GM21825 (cell line): Measurements from ENCODE around the gene CA5A.
"Not testable (repeated sequence)": the region's sequence is repeated elsewhere in the genome, so short reads cannot be mapped to it uniquely, and the experiment has no call there.

Source experiments
- ATAC-seq: cut with Tn5 transposase; IDR thresholded peaks from one replicate; pipeline ENCODE4 v1.9.1; 2021; ENCODE audit warnings: mild to moderate bottlenecking, moderate library complexity; ENCODE audit not compliant: unreplicated experiment

The CA5A gene

GRCh38 chr16:87936375-87937230 is at the start of gene CA5A:
Gene CA5A (minus strand): TSS chr16:87936529. CDS start chr16:87936450, 79 bp downstream.
- no peak for ATAC-seq

DNA sequence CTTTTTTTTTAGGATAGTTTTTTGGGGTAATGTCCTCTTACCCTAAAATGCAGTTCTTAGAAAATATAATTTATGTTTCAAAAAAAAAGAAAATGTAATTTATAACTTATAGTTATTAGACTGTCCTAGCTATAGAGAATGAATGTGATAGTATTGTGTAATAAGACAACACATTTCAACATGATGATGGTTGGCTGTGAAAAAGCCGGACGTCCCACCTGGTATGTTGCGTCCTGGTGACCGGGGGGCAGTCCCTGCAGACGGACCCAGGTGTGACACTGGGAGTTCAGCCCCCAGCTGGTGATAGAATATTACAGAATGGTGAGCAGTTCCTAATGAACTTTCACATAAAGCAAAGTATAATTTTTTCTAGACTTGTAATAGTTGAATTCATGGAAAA is 49.2 kb upstream of the CA5A start:
- not testable (repeated sequence) for ATAC-seq

DNA sequence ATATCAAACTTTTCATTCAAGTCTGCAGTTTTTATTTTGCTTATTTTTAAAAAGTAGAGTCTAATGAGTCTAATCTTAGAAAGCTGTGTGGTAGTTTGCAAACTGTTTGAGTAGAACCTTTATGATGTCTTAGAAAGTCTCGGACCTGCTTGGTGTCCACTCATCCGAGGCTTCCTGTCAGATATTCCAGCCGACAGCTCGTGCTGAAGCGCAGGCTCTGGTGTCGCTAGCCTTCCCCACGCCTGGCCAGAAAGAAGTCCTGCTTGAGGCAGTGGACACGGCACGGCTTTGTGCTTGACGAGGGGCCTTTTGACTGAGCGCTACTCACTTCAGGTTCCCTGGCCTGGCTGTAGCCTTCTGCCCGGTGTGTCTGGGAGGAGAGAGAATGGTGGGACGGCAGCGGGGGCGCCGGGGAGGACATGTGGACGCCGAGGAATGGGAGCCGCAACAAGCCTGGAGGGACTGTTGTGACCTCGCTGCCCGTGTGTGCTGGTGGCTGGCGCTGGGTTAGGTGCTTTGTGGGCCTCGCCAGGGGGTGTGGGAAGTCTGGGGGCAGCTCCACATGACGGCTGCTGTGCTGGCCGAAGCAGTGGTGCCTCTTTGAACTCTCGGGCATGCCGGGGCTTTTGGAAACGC is 48.4 kb upstream of the CA5A start:
- no peak for ATAC-seq

- not testable (repeated sequence) for ATAC-seq
Measured at GRCh38 chr16:87984180-87984579, 47.9 kb upstream of the CA5A start.

DNA sequence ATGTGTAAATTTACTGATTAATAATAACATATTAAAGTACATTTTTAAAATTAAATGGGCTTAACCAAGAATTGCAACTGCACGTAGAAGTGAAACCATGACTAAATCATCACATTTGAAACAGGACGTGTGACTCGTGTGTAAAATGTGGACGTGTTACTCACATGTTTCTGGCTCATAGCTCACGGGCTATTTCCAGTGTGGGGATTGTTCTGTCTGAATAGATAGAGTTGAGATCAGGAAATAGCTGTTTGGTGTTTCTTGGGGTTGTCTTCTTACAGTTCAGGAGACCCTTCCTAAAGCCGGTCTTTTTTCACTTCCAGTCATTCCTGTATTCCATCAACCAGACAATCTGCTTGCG is 47.4 kb upstream of the CA5A start:
- not testable (repeated sequence) for ATAC-seq

DNA sequence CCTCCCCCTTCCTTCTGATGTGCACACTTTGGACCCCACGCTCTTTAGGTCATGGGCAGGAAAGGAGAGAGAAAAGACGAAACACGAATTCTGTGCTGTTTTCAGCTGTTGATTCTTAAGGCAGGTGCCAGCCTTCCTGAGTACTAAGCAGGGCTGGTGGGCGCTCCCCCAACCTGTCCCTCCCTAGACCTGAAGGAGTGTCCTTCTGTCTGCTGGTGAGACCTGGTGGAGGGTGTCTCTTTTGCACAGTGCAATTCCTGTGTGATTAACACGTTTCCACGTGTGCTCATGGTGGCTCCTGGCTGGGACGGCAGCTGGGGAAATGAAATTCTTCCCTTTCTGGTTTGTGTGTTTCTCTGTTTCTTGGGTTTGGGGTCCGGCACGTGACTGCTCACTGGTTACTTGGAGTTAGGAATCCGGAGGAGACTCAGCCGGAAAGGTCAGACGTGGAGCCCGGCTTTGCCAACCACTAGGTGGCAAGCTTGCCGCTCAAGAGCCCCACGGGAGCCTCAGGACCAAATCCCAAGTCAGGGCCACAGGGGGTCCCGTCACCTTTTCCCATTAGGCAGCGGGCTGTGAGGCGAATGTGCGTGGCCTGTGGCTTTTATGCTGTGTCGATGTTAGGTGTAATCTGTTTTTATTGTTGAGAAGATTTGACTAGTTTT is 46.9 kb upstream of the CA5A start:
- ATAC-seq, result not testable (repeated sequence)

DNA sequence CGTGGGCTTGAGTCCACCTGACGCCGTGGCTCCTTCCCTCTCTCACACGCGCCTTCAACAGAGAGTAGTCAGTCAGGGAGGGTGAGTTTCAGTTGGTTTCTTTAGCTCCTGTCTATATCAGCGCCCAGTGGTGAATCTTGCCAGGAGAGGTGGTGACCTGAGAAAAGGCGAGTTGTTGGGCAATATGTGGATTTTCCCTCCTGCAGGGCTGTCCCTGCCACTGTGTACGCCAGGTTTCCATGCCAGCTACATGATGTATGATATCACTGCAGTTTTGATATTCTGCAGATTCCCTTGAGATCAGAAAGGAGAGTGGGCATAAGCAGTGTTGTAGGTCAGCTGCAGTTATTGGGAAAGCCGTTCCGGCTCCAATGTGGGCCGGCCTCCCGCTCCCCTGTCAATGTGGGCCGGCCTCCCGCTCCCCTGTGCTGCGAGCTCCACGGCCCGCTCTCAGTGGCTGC is 46.3 kb upstream of the CA5A start:
- ATAC-seq, result no peak

- not testable (repeated sequence) for ATAC-seq
Measured at GRCh38 chr16:87981376-87981775, 45.0 kb upstream of the CA5A start.

DNA sequence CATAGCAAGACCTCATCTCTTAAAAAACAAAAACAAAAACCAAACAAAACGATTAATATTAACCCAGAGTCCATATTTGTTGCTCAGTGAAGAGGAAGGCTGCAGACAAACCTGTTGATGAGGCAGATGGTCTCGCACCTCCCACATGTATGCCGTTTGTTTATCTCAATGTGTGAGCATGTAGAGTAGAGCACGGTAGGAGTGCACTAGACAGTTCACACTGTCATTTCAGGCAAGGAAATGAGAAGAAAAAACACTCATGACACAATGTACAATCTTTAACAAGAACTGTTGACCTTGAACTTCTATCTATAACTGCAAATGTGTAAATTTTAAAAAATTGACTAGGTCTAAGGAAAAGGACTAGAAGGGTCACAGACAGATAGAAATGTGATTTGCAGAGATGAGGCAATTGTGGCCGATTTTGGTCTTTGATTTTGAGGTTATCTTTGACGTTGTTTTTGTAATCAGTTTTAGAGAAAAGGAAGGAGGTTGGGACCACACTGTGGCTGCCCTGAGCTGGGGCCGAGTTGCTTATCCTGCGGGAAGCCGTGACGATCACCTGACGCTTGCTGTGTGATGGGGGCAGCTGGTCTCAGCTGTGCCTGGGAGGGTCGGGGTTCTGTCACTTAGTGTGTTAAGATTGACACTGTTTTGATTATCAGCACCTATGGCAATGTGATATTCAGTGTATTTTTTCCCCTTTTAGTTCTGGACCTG is 43.7 kb upstream of the CA5A start:
- not testable (repeated sequence) for ATAC-seq

DNA sequence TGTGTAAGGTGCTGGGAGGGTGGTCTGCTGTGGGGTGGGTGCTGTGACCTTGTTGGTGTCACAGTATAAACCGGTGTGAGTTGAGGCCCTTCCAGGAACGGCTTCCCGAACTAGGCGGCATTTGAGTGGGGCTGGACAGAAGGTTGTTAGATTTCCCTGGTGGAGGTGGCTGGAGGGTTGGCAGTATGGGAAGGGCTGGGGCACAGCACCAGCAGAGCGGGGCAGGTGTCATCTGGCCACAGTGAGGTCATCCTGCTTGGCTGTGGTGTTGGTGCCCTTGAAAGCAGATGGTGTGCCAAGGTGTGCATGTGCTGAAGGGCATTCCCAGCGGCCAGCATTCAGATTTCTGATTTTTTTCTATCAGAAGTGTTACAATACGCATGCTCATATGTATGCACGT is 43.0 kb upstream of the CA5A start:
- no peak for ATAC-seq

- ATAC-seq, result no peak
Measured at GRCh38 chr16:87978127-87978526, 41.8 kb upstream of the CA5A start.

DNA sequence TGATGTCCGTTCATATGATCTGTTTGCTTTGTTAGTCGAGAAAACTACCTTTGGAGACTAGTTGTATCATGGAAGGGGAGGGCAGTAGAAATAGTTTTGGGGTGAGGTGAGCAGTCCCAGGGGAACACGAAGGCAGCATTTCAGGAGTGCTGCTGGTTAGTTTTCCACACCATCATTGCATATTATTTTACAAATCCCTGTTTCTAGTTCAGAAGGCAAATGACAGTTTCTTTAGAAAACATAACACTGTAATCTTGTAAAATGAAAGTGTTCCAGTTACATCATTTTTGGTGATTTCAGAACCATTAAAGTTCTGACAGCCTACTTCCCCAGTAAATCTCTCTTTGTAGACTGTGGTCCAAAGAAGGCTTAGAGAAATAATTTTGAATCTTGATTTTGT is 40.3 kb upstream of the CA5A start:
- no peak for ATAC-seq

DNA sequence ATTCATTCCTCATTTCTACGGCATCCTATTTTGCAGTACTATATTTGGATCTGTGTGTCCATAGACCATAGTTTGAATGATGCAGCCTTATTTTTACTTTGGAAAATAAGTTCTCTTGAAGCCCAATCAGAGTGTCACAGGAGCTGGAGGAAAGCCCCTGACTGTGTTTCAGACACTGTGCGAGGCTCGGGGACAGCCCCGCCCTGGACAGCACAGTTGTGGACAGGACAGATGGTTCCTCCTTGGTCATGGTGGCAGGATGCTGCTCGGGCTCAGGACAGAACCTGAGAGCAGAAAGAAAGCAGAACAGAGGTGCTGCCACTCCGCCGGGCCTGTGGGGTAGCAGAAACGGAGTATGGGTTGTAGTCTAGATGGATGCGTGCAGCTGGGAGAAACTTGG is 37.8 kb upstream of the CA5A start:
- ATAC-seq, result no peak

DNA sequence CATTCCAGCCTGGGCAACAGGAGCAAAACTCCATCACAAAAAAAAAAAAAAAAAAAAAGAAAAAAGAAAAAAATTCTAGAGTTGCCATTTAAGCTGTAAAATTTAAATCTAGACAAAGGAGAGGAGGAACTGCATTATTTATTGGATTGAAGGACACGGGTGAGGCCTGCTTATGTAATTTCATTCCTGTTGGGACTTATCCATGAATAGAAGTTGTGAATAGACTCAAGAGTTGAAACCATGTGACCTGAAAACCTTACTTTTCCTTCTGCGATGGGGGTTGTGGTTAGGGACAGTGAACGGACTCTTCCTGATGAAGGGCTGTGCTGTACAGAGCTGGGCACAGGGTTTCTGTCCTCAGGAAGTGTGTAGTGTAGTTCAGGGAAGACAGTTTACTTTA is 37.4 kb upstream of the CA5A start:
- no peak for ATAC-seq

DNA sequence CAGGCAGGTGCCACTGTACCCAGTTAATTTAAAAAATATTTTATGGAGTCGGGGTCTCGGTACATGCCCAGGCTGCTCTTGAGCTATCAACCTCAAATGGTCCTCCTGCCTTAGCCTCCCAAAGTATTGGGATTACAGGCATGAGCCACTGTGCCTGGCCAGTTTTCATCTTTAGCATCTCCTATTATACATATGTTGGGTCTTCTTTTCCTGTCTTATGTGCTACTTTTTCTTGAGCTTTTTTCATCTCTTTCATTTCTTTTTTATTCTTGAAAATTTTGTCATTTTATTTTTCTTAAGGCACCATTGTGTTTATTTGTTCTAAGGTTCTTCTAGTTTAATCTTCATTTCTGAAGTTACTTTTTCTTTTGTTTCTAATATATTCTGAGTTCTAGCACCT is 35.6 kb upstream of the CA5A start:
- no peak for ATAC-seq

DNA sequence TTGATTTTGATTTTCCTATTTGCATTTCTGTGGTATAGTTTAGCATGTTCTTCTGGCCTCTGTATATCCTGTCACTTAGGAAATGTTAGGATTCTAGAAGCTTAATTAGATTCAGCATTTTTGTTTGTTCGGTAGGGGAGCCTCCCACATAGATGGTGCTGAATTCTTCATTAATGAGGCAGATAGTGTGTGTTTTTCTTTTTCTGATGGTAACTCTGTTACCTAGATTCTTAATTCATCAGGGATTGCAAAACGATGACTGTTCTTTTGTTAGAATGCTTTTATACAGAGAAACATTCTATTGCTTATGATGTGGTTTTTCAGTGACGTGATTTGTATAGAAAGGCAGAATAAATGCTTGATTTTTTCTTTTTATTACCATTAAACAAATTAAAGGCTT is 33.9 kb upstream of the CA5A start:
- ATAC-seq, result no peak

- no peak for ATAC-seq
Measured at GRCh38 chr16:87968541-87968940, 32.2 kb upstream of the CA5A start.

- ATAC-seq, result no peak
Measured at GRCh38 chr16:87966685-87967185, 30.4 kb upstream of the CA5A start.

- no peak for ATAC-seq
Measured at GRCh38 chr16:87966064-87966645, 29.8 kb upstream of the CA5A start.

- no peak for ATAC-seq
Measured at GRCh38 chr16:87965417-87965816, 29.1 kb upstream of the CA5A start.
